ENCODE measurements around the gene KNDC1.

KNDC1 gene

GRCh38 chr10:133178357-133179127 is 18.5 kb downstream of the KNDC1 start:
- FAIRE-seq, result no peak

- no peak for FAIRE-seq
Observed at GRCh38 chr10:133179128-133179520, 19.1 kb downstream of the KNDC1 start.

- no peak for FAIRE-seq
Observed at GRCh38 chr10:133179651-133180050, 19.6 kb downstream of the KNDC1 start.

- no peak for FAIRE-seq
Observed at GRCh38 chr10:133180192-133180964, 20.4 kb downstream of the KNDC1 start.

GRCh38 chr10:133180965-133181639 is 21.1 kb downstream of the KNDC1 start:
- FAIRE-seq, result no peak

GRCh38 chr10:133182190-133182589 is 22.2 kb downstream of the KNDC1 start:
- no peak for FAIRE-seq

- FAIRE-seq, result no peak
Observed at GRCh38 chr10:133182791-133183645, 23.0 kb downstream of the KNDC1 start.

- no peak for FAIRE-seq
Observed at GRCh38 chr10:133183646-133184378, 23.8 kb downstream of the KNDC1 start.

- no peak for FAIRE-seq
Observed at GRCh38 chr10:133184591-133185244, 24.7 kb downstream of the KNDC1 start.

- no peak for FAIRE-seq
Observed at GRCh38 chr10:133185421-133185820, 25.4 kb downstream of the KNDC1 start.

- no peak for FAIRE-seq
Observed at GRCh38 chr10:133185916-133186315, 25.9 kb downstream of the KNDC1 start.

GRCh38 chr10:133186416-133187090 is 26.5 kb downstream of the KNDC1 start:
- no peak for FAIRE-seq

GRCh38 chr10:133187091-133187905 is 27.3 kb downstream of the KNDC1 start:
- no peak for FAIRE-seq

- FAIRE-seq, result no peak
Observed at GRCh38 chr10:133187906-133188681, 28.1 kb downstream of the KNDC1 start.

- FAIRE-seq, result no peak
Observed at GRCh38 chr10:133189256-133189655, 29.2 kb downstream of the KNDC1 start.

- FAIRE-seq, result no peak
Observed at GRCh38 chr10:133189726-133190125, 29.7 kb downstream of the KNDC1 start.

- FAIRE-seq, result no peak
Observed at GRCh38 chr10:133190225-133190624, 30.2 kb downstream of the KNDC1 start.

- FAIRE-seq, result no peak
Observed at GRCh38 chr10:133191651-133192050, 31.6 kb downstream of the KNDC1 start.

- no peak for FAIRE-seq
Observed at GRCh38 chr10:133194151-133194550, 34.1 kb downstream of the KNDC1 start.

All from colon (tissue), 2 donors.